Measurements from ENCODE around the gene PAK2. TPM values are rescaled to one million over a fixed set of nuclear protein-coding genes. Genes with fewer than 3 reads are reported as not detected.
A peak's percentile ranks its signal among the peaks of the same experiment; 100 is the strongest.
"Not testable (repeated sequence)": the region's sequence is repeated elsewhere in the genome, so short reads cannot be mapped to it uniquely, and the experiment has no call there.

PAK2 gene
- total and polyA plus RNA-seq, 10 donors = 21.2 to 113 (median 99.9) TPM

DNA sequence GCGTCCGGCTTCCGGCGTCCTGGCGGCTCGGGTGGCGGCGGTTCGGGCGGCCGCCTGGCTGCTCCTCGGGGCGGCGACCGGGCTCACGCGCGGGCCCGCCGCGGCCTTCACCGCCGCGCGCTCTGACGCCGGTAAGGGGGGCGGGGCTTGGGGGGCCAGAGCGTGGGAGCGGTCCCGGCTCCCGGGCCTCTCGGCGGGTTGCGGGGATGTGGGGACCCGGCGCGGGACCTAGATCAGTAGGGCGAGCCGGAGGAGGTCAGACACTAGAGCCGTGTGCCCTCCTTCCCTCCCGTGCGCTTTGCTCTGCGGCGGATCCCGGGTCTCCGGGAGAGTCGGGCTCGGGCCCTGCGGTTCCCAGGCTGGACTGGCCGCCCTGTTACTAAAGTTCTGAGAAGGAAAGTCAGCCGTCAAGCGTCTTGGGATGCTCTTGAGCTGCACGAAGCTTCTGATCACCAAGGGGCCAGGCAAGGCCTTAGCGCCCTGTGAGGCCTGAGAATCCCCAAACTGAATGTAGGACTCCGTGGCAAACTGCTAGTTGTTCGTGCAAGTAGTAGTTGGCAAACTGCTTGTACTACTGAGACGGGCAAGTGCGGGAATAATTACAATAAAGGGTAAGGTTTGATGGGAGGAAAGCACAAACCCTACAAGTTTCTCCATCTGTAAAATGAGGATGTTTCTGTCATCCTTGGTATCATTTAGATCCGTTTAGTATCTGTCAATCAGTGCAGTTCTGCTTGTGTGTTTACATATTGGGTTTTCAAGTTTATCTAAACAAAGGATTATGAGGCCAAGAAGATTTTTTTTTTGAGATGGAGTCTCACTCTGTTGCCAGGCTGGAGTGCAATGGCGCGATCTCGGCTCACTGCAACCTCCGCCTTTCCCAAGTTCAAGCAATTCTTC lies 26.9 kb upstream of the PAK2 start:
- H3K36me3 ChIP-seq = no peaks in the 10 kb centered on the region
- WGBS, 5 donors = 6 to 14% (median 8%) methylated on average over 26 to 64 of the region's 64 CpGs
- DNase-seq = no peak
- H3K4me1 ChIP-seq = peaks cover 4 to 41% (median 23%) of the 10 kb centered on the region in 6 donors
- H3K9me3 ChIP-seq = no peaks in the 10 kb centered on the region
- H3K4me3 ChIP-seq = peak overlapping the region; percentile 75 to 96 (median 92)
- no peaks in the 10 kb centered on the region for H3K27me3 ChIP-seq (replicated peaks in 1 of 7)
- peak overlapping the region; percentile 90 to 97 (median 94) for H3K27ac ChIP-seq
- TF ChIP-seq CTCF (IDR thresholded peaks at IDR 0.05 in 8 of 11, conservative IDR thresholded peaks at IDR 0.05 in 3 of 11) = peak in 2 of 11 experiments; percentile 4 to 28
- no peak for TF ChIP-seq POLR2A (IDR thresholded peaks at IDR 0.05)
- TF ChIP-seq POLR2AphosphoS5 (IDR thresholded peaks at IDR 0.05) = no peak
- intact Hi-C loops (cut with DNase I; ENCODE audit: low total_unique reads) = no loop called here

GRCh38 chr3:196717162-196717561 lies 22.5 kb upstream of the PAK2 start:
- H3K27ac ChIP-seq; DNase-seq; H3K4me3 ChIP-seq; H3K27me3 ChIP-seq (replicated peaks in 1 of 7); intact Hi-C loops (cut with DNase I; ENCODE audit: low total_unique reads); H3K9me3 ChIP-seq: not testable (repeated sequence)
- H3K36me3 ChIP-seq = peaks cover 0 to 20% (median 2%) of the 10 kb centered on the region in 6 donors
- peaks cover 0 to 17% (median 11%) of the 10 kb centered on the region in 6 donors for H3K4me1 ChIP-seq
- WGBS, 5 donors = 82 to 91% (median 88%) methylated on average over 3 of the region's 3 CpGs

DNA sequence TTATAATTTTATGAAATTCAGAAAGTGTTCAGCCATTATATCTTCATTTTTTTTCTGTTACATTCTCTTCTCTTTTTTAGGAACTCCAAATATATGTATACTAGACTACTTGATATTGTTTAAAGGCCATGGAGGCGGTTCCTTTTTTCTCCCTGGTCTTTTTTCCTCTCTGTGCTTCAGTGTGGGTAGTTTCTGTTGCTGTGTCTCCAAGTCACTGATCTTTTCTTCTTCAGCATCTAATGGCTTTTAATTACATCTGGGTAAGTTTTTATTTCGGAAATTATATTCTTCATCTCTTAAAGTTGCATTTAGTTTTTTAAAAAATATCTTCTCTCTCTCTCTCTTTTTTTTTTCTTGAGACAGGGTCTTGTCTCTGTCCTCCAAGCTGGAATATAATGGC lies 18.6 kb upstream of the PAK2 start:
- no peak overlapping the region for H3K4me3 ChIP-seq
- TF ChIP-seq POLR2AphosphoS5 (IDR thresholded peaks at IDR 0.05) = no peak
- TF ChIP-seq CTCF (IDR thresholded peaks at IDR 0.05 in 8 of 11, conservative IDR thresholded peaks at IDR 0.05 in 3 of 11) = no peak
- TF ChIP-seq POLR2A (IDR thresholded peaks at IDR 0.05) = no peak
- DNase-seq = no peak
- H3K27me3 ChIP-seq (replicated peaks in 1 of 7) = no peaks in the 10 kb centered on the region
- no peaks in the 10 kb centered on the region for H3K4me1 ChIP-seq
- intact Hi-C loops (cut with DNase I; ENCODE audit: low total_unique reads) = no loop called here
- H3K36me3 ChIP-seq = peaks cover 0 to 45% (median 3%) of the 10 kb centered on the region in 6 donors
- 49 to 97% (median 96%) methylated on average over 2 of the region's 2 CpGs for WGBS, 5 donors
- no peaks in the 10 kb centered on the region for H3K9me3 ChIP-seq
- H3K27ac ChIP-seq = no peak overlapping the region

- H3K27ac ChIP-seq = peak overlapping the region in 2 of 8 donors; percentile 6 to 16
- 63 to 85% (median 75%) methylated on average over 7 of the region's 7 CpGs for WGBS, 5 donors
- intact Hi-C loops (cut with DNase I; ENCODE audit: low total_unique reads) = no loop called here
- TF ChIP-seq POLR2AphosphoS5 (IDR thresholded peaks at IDR 0.05) (no peak), CTCF (IDR thresholded peaks at IDR 0.05 in 8 of 11, conservative IDR thresholded peaks at IDR 0.05 in 3 of 11) (no peak), POLR2A (IDR thresholded peaks at IDR 0.05) (no peak)
- DNase-seq = no peak
- H3K9me3 ChIP-seq = no peaks in the 10 kb centered on the region
- no peaks in the 10 kb centered on the region for H3K27me3 ChIP-seq (replicated peaks in 1 of 7)
- peaks cover 0 to 12% (median 2%) of the 10 kb centered on the region in 6 donors for H3K4me1 ChIP-seq
- no peak overlapping the region for H3K4me3 ChIP-seq
- H3K36me3 ChIP-seq = peaks cover 0 to 64% (median 2%) of the 10 kb centered on the region in 6 donors
Observed at GRCh38 chr3:196726788-196727675, 12.6 kb upstream of the PAK2 start.
